Calu3 (cell line): ENCODE results near the gene GRIK4. TPM values are rescaled to one million over a fixed set of nuclear protein-coding genes. Genes with fewer than 3 reads are reported as not detected.
A peak's percentile ranks its signal among the peaks of the same experiment; 100 is the strongest.

ENCODE experiments used
- BruUV-seq: library from RNA; stranded (reverse); fragments of 400-500 nt; replicated peaks from 2 replicates; lab custom pipeline; 2021; lab: Mats Ljungman, UMichigan
- CTCF ChIA-PET: fragments of 300-600 bp; sonication (Branson Sonifier 250); formaldehyde crosslinking; loops from one replicate; lab custom pipeline; 2022; ENCODE audit warnings: antibody characterized with exemption; lab: Charles Lee
- DNase-seq: peaks from one replicate; pipeline ENCODE4 v3.0.0; 2022
- H3K27ac Mint-ChIP-seq: one replicate; pipeline ENCODE4 v1.8.0; 2022; ENCODE audit warnings: mixed read lengths; ENCODE audit not compliant: unreplicated experiment
- H3K27me3 Mint-ChIP-seq: one replicate; pipeline ENCODE4 v1.8.0; 2022; ENCODE audit warnings: mixed read lengths; ENCODE audit not compliant: unreplicated experiment
- H3K36me3 Mint-ChIP-seq: one replicate; pipeline ENCODE4 v1.8.0; 2022; ENCODE audit warnings: mild to moderate bottlenecking, moderate library complexity, mixed read lengths; ENCODE audit not compliant: insufficient read depth, unreplicated experiment
- H3K4me1 Mint-ChIP-seq: one replicate; pipeline ENCODE4 v1.8.0; 2022; ENCODE audit warnings: mild to moderate bottlenecking, low read depth, mixed read lengths; ENCODE audit not compliant: unreplicated experiment
- H3K4me3 Mint-ChIP-seq: one replicate; pipeline ENCODE4 v1.8.0; 2022; ENCODE audit warnings: mild to moderate bottlenecking, low read depth, moderate library complexity, mixed read lengths; ENCODE audit not compliant: unreplicated experiment
- H3K9me3 Mint-ChIP-seq: one replicate; pipeline ENCODE4 v1.8.0; 2022; ENCODE audit warnings: low read depth, mixed read lengths; ENCODE audit not compliant: unreplicated experiment
- intact Hi-C: fragments of 100-400 bp; cut with micrococcal nuclease; formaldehyde crosslinking; loops from one replicate; pipeline ENCODE4 v1.10.0; 2022; ENCODE audit not compliant: unreplicated experiment
- total RNA-seq: library from RNA; stranded (reverse); gene quantifications from 2 replicates; pipeline ENCODE4 v1.2.3, GENCODE V29; 2022
- TF ChIP-seq, protein P1 (sequence below): fragments of 200-600 bp; IDR thresholded peaks from one replicate; pipeline ENCODE4 v1.8.0; 2022; ENCODE audit warnings: antibody characterized with exemption; ENCODE audit not compliant: unreplicated experiment

The GRIK4 gene
- total RNA-seq, 1 experiment from 2014 or later: not detected

DNA sequence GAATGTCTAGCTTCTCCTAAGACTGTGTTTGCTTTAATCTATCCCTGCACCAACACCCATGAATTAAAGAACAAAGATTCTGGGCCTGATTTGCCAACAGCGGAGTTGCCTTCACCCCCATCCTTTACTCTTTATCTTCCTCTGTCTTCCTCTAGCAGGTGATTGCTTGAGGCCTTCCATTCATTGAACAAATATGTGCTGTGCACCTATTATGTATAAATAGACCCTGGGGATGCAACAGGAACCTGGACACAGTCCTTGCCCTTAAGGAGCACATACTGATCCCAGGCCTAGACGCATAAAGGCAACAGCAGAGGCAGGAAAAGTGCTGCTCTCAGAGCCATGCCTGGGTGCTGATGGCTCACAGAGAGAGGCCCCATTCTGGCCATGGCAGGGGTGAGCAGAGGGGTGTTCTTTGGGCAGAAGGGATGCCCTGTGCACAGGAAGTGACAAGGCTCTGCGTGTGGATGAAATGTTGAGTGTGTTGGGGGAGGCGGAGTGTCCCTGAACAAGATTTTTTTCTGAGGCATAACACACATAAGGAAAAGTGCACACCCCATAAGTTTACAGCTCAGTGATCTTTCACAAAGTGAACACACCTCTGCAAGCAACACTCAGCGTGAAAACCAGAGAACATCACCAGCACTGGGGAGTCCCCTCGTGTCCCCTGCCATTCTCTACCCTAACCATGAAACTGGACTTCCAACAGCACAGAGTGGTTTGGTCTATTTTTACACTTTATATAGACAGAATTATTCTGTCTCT lies 145.9 kb downstream of the GRIK4 start:
- Mint-ChIP-seq H3K27ac (no peak overlapping the region), H3K36me3 (no peaks in the 10 kb centered on the region), H3K27me3 (peaks cover 82% of the 10 kb centered on the region), H3K4me1 (no peaks in the 10 kb centered on the region), H3K4me3 (no peak overlapping the region), H3K9me3 (no peaks in the 10 kb centered on the region)
- BruUV-seq: no TSS peak
- CTCF ChIA-PET: no interaction called here
- no peak for DNase-seq
- intact Hi-C loops: no loop called here
- TF ChIP-seq, protein P1, sequence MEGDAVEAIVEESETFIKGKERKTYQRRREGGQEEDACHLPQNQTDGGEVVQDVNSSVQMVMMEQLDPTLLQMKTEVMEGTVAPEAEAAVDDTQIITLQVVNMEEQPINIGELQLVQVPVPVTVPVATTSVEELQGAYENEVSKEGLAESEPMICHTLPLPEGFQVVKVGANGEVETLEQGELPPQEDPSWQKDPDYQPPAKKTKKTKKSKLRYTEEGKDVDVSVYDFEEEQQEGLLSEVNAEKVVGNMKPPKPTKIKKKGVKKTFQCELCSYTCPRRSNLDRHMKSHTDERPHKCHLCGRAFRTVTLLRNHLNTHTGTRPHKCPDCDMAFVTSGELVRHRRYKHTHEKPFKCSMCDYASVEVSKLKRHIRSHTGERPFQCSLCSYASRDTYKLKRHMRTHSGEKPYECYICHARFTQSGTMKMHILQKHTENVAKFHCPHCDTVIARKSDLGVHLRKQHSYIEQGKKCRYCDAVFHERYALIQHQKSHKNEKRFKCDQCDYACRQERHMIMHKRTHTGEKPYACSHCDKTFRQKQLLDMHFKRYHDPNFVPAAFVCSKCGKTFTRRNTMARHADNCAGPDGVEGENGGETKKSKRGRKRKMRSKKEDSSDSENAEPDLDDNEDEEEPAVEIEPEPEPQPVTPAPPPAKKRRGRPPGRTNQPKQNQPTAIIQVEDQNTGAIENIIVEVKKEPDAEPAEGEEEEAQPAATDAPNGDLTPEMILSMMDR: no peak

DNA sequence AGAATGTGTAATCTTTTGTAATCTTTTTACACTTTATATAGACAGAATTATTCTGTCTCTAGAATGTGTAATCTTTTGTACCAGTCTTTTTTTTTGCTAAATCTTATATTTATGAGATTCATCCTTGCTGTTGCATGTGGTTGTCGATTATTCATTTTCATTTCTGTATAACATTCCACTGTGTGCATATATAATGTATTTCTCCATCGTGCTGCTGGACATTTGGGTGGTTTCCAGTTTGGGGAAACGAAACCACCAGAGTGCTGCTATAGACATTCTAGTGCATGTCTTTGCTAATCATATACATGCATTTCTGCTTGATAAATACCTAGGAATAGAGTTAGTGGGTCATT lies 146.5 kb downstream of the GRIK4 start:
- CTCF ChIA-PET: no interaction called here
- H3K4me3 Mint-ChIP-seq: no peak overlapping the region
- no peak overlapping the region for H3K27ac Mint-ChIP-seq
- H3K4me1 Mint-ChIP-seq: no peaks in the 10 kb centered on the region
- BruUV-seq: no TSS peak
- TF ChIP-seq, protein P1: no peak
- no peaks in the 10 kb centered on the region for H3K36me3 Mint-ChIP-seq
- intact Hi-C loops: no loop called here
- H3K27me3 Mint-ChIP-seq: peaks cover 82% of the 10 kb centered on the region
- no peaks in the 10 kb centered on the region for H3K9me3 Mint-ChIP-seq
- DNase-seq: no peak

DNA sequence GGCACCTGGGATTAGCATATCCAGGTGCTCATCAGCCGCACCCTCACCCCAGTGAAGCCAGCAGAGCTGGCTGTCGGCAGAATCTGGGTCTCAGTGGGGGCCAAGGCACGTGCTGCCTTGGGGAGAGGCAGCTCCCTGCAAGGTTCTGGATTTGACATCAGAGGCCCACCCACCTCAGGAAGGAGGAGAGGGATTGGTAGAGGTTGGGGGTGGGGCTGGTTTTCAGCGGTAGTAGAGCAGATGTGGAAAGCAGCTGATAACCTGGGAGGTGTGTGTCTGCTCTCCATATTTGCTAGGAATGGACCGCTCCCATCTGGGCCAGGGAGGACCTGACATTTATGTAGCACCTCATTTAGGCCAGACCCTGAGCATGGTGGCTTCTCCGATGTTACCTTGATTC lies 147.5 kb downstream of the GRIK4 start:
- TF ChIP-seq, protein P1: no peak
- BruUV-seq: no TSS peak
- H3K36me3 Mint-ChIP-seq: no peaks in the 10 kb centered on the region
- peaks cover 85% of the 10 kb centered on the region for H3K27me3 Mint-ChIP-seq
- intact Hi-C loops: no loop called here
- H3K27ac Mint-ChIP-seq: no peak overlapping the region
- no peaks in the 10 kb centered on the region for H3K4me1 Mint-ChIP-seq
- no peak for DNase-seq
- no peak overlapping the region for H3K4me3 Mint-ChIP-seq
- CTCF ChIA-PET: no interaction called here
- no peaks in the 10 kb centered on the region for H3K9me3 Mint-ChIP-seq

DNA sequence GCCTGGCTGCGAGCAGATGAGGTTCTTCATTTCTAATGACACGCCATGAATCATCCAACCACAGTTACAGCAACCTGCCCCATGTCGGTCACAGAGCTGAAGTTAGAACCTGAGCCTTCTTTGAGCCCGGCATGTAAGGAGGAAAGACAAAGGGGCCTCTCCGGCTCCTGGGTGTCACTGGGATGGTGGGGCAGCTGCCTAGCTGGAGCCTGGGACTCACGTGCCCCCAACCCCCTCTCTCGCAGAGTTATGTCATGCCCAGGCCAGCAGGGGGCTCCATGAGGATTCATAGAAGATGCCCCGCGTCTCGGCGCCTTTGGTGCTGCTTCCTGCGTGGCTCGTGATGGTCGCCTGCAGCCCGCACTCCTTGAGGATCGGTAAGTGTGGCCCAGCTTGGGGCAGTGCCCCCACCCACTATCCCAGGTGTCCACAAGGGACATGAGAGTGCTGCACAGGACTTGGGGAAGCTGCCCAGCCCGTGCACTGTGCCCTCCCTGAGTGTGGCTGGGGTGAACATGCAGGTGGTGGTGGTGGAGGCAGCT lies 148.5 kb downstream of the GRIK4 start:
- intact Hi-C loops: no loop called here
- Mint-ChIP-seq H3K4me1 (no peaks in the 10 kb centered on the region), H3K27ac (no peak overlapping the region), H3K27me3 (peaks cover 83% of the 10 kb centered on the region), H3K36me3 (no peaks in the 10 kb centered on the region), H3K4me3 (no peak overlapping the region), H3K9me3 (no peaks in the 10 kb centered on the region)
- CTCF ChIA-PET: interaction anchor here (0.6 to 0.9 kb wide), 2 partner anchors 37 to 535 kb away, joined by 3 to 4 read pairs; no protein-coding TSS in a partner anchor
- no TSS peak for BruUV-seq
- peak; percentile 35 for DNase-seq
- TF ChIP-seq, protein P1: no peak
